ENCODE data around the gene LTN1. TPM values are rescaled to one million over a fixed set of nuclear protein-coding genes. Genes with fewer than 3 reads are reported as not detected.

The LTN1 gene
- total and polyA plus RNA-seq, 8 donors, result 21.8 to 44.7 (median 36.2) TPM

DNA sequence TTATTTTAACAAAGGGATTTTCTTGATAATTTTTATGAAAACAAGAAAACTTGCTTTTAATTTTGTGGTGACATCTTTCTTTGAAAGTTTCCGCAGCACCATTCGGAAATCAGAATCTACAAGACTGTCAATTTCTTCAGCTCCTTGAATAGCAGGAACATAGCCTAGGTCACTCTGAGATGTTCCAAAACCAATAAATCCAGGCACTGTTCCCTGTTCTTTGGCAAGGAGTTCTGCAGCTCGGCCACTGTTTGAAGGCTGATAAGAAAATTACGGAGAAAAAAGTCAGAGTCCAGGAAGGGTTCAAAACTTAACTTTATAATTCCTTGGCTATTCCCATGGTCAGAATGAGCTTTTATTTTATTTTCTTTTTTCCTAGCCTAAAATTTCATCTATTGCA is 6.0 kb downstream of the LTN1 start:
- H3K27ac ChIP-seq, result no peak overlapping the region
- ATAC-seq (no peak), DNase-seq (no peak)
- H3K9me3 ChIP-seq, result no peaks in the 10 kb centered on the region
- H3K4me3 ChIP-seq, result no peak overlapping the region
- TF ChIP-seq, protein P1, sequence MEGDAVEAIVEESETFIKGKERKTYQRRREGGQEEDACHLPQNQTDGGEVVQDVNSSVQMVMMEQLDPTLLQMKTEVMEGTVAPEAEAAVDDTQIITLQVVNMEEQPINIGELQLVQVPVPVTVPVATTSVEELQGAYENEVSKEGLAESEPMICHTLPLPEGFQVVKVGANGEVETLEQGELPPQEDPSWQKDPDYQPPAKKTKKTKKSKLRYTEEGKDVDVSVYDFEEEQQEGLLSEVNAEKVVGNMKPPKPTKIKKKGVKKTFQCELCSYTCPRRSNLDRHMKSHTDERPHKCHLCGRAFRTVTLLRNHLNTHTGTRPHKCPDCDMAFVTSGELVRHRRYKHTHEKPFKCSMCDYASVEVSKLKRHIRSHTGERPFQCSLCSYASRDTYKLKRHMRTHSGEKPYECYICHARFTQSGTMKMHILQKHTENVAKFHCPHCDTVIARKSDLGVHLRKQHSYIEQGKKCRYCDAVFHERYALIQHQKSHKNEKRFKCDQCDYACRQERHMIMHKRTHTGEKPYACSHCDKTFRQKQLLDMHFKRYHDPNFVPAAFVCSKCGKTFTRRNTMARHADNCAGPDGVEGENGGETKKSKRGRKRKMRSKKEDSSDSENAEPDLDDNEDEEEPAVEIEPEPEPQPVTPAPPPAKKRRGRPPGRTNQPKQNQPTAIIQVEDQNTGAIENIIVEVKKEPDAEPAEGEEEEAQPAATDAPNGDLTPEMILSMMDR (IDR thresholded peaks at IDR 0.05), result no peak
- peaks cover under 1 to 17% of the 10 kb centered on the region in 2 donors for H3K4me1 ChIP-seq
- intact Hi-C loops (cut with DNase I), result no loop called here
- peaks cover 0 to 46% of the 10 kb centered on the region in 2 donors for H3K36me3 ChIP-seq
- no peaks in the 10 kb centered on the region for H3K27me3 ChIP-seq

DNA sequence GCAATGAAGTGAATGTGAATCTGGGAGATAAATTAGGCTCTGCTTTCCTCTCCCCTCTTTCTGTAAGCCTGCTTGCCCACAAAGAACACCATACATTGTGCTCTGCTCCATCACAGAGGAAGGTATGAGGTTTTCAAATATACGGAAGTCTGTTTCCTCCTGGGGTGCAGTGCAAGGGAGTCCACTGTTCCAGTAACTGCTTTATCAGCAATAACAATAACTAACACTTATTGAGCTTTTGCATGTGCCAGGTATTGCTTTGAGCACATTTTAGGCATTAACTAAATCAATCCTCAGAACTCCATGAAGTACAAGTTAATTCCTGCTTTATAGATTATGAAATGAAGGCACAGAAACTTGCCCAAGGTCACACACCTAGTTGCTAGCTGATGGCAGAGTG is 10.0 kb downstream of the LTN1 start:
- ATAC-seq, result no peak
- Histone ChIP-seq H3K4me3 (no peak overlapping the region), H3K4me1 (no peaks in the 10 kb centered on the region), H3K27me3 (no peaks in the 10 kb centered on the region), H3K27ac (no peak overlapping the region), H3K36me3 (peaks cover 0 to 84% of the 10 kb centered on the region in 2 donors), H3K9me3 (no peaks in the 10 kb centered on the region)
- intact Hi-C loops (cut with DNase I), result no loop called here
- DNase-seq, result no peak
- TF ChIP-seq, protein P1 (IDR thresholded peaks at IDR 0.05), result no peak

DNA sequence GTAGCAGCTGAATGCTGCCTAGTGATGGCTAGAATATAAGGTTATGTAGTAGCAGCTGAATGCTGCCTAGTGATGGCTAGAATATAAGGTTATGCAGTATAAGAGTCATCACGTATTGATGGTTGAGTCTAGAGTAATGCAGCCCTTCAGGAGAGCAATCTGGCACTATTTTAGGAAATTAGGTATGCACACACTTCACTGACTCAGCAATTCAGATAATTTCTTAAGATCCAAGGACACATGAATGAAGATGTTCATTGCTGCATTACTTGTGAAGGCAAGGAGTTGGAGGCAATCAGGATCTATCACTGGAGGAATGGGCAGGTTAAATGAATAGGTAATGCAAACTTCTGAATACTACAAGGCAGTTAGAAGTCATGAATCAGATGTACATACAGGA is 13.6 kb downstream of the LTN1 start:
- Histone ChIP-seq H3K27ac (no peak overlapping the region), H3K4me1 (no peaks in the 10 kb centered on the region), H3K9me3 (no peaks in the 10 kb centered on the region), H3K4me3 (no peak overlapping the region), H3K36me3 (peaks cover 0 to 95% of the 10 kb centered on the region in 2 donors), H3K27me3 (no peaks in the 10 kb centered on the region)
- no peak for DNase-seq
- intact Hi-C loops (cut with DNase I), result no loop called here
- ATAC-seq, result no peak
- TF ChIP-seq, protein P1 (IDR thresholded peaks at IDR 0.05), result no peak

DNA sequence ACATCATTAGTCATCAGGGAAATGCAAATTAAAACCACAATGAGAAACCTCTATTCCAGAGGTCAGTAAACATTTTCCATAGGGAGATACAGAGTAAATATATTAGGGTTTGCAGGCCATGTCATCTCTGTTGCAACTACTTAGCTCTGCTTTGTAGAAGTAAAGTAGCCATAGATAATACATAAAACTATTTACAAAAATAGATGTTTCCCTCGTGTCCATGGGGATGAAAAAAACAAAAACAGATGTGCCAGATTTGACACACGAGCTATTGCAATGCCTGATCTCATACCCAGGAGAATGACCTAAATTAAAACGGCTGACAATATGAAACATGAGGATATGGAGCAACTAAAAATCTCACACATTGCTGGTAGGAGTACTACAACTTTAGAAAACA is 17.3 kb downstream of the LTN1 start:
- ATAC-seq, result no peak
- Histone ChIP-seq H3K4me1 (no peaks in the 10 kb centered on the region), H3K9me3 (no peaks in the 10 kb centered on the region), H3K36me3 (peaks cover 0 to 88% of the 10 kb centered on the region in 2 donors), H3K27ac (no peak overlapping the region), H3K4me3 (no peak overlapping the region), H3K27me3 (no peaks in the 10 kb centered on the region)
- DNase-seq, result peak in 1 of 4 donors; percentile 0
- intact Hi-C loops (cut with DNase I), result no loop called here
- TF ChIP-seq, protein P1 (IDR thresholded peaks at IDR 0.05), result no peak

DNA sequence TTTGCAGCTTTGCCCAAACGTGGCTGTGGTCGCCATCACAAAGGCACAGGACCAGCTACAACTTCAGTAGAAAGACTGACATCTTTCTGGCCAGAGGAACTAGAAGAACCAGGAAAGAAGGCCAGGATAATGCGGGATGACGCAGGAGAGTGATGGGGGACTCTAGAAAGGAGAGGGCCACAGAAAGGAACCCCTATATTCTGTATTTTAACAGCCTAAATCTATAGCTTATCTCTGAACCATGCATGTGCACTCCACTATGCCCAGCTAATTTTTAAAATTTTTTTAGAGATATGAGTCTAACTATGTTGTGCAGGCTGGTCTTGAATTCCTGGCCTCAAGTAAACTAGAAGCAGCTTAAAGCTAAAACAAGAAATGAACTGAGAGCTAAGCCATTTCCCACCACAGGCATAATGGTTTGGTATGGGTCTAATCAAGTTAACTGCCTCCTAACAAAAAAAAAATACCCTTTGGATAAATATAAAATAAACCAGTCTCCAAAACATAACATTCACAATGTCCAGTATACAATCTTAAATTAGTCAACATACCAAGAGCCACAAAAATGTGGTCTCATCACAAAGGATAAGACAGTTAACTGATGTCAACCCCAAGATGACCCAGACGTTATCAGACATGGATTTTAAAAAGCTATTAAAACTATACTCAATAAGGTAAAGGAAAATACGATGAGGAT is 18.0 kb downstream of the LTN1 start:
- DNase-seq (no peak), ATAC-seq (no peak)
- TF ChIP-seq, protein P1 (IDR thresholded peaks at IDR 0.05), result no peak
- intact Hi-C loops (cut with DNase I), result no loop called here
- Histone ChIP-seq H3K4me1 (no peaks in the 10 kb centered on the region), H3K4me3 (no peak overlapping the region), H3K9me3 (no peaks in the 10 kb centered on the region), H3K27ac (no peak overlapping the region), H3K36me3 (peaks cover 0 to 90% of the 10 kb centered on the region in 2 donors), H3K27me3 (no peaks in the 10 kb centered on the region)

Data from left lung (tissue), 10 donors.